ENCODE results near the gene CMPK1.

GRCh38 chr1:47309427-47309826, 24.2 kb upstream of the CMPK1 start:
- TF ChIP-seq CHD2 (IDR thresholded peaks at IDR 0.05; ENCODE audit: borderline replicate concordance, low read depth, low read length) (no peak), EGR1 (IDR thresholded peaks at IDR 0.05; ENCODE audit: borderline replicate concordance in 1 of 2, low read depth in 2 of 2, low read length in 2 of 2) (no peak), CBX5 (IDR thresholded peaks at IDR 0.05; ENCODE audit: low read depth) (no peak), YY1 (IDR thresholded peaks at IDR 0.05; ENCODE audit: low read depth, low read length) (no peak), MTA3 (IDR thresholded peaks at IDR 0.05; ENCODE audit: borderline replicate concordance, low read length) (no peak), MAX (IDR thresholded peaks at IDR 0.05; ENCODE audit: low read depth, low read length) (no peak), TAF1 (IDR thresholded peaks at IDR 0.05; ENCODE audit: borderline replicate concordance, low read depth, low read length) (no peak), SMAD1 (IDR thresholded peaks at IDR 0.05; ENCODE audit: low read depth, partially characterized antibody) (no peak), POLR2AphosphoS2 (IDR thresholded peaks at IDR 0.05; ENCODE audit: low read depth, low read length) (no peak), JUND (IDR thresholded peaks at IDR 0.05; ENCODE audit: low read depth, low read length) (no peak), EZH2 (IDR thresholded peaks at IDR 0.05; ENCODE audit: borderline replicate concordance, control insufficient read depth, low read depth, low read length) (no peak), POLR2AphosphoS5 (IDR thresholded peaks at IDR 0.05; ENCODE audit: low read length) (no peak)
- TF ChIP-seq, protein P1, sequence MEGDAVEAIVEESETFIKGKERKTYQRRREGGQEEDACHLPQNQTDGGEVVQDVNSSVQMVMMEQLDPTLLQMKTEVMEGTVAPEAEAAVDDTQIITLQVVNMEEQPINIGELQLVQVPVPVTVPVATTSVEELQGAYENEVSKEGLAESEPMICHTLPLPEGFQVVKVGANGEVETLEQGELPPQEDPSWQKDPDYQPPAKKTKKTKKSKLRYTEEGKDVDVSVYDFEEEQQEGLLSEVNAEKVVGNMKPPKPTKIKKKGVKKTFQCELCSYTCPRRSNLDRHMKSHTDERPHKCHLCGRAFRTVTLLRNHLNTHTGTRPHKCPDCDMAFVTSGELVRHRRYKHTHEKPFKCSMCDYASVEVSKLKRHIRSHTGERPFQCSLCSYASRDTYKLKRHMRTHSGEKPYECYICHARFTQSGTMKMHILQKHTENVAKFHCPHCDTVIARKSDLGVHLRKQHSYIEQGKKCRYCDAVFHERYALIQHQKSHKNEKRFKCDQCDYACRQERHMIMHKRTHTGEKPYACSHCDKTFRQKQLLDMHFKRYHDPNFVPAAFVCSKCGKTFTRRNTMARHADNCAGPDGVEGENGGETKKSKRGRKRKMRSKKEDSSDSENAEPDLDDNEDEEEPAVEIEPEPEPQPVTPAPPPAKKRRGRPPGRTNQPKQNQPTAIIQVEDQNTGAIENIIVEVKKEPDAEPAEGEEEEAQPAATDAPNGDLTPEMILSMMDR (IDR thresholded peaks at IDR 0.05 in 2 of 3, conservative IDR thresholded peaks at IDR 0.05 in 1 of 3; ENCODE audit: control insufficient read depth in 2 of 3, extremely low read depth in 1 of 3, insufficient read depth in 1 of 3, low read depth in 3 of 3, low read length in 3 of 3) = no peak
